PFSK-1 (cell line): ENCODE results near the gene MKS1.

Source experiments
- FOXP2 ChIP-seq: optimal IDR thresholded peaks from 2 replicates; pipeline ENCODE3; 2011; ENCODE audit warnings: borderline replicate concordance, control low read depth, inconsistent platforms; ENCODE audit not compliant: insufficient read depth; ENCODE audit errors: extremely low read length, extremely low read depth
- POLR2AphosphoS5 ChIP-seq: IDR thresholded peaks from 2 replicates; pipeline ENCODE4 v1.6.1; 2012; ENCODE audit warnings: low read depth, mild to moderate bottlenecking, control low read depth, low read length, moderate library complexity
- SIN3A ChIP-seq: IDR thresholded peaks from 2 replicates; pipeline ENCODE4 v1.6.1; 2012; ENCODE audit warnings: mild to moderate bottlenecking, low read length, moderate library complexity, borderline replicate concordance; ENCODE audit not compliant: insufficient read depth
- TAF1 ChIP-seq: IDR thresholded peaks from 2 replicates; pipeline ENCODE4 v1.6.1; 2012; ENCODE audit warnings: low read length, control low read depth, borderline replicate concordance; ENCODE audit not compliant: insufficient read depth
- TF ChIP-seq, protein P1 (sequence below), 2 experiments: IDR thresholded peaks; 2 replicates each; pipeline versions ENCODE4 v1.6.1 to v1.8.0; 2011 to 2012; ENCODE audit warnings: low read depth in 2 of 2, low read length in 2 of 2, control low read depth in 1 of 2, inconsistent platforms in 1 of 2, mild to moderate bottlenecking in 1 of 2, moderate library complexity in 1 of 2; ENCODE audit not compliant: insufficient read depth in 1 of 2

The MKS1 gene

DNA sequence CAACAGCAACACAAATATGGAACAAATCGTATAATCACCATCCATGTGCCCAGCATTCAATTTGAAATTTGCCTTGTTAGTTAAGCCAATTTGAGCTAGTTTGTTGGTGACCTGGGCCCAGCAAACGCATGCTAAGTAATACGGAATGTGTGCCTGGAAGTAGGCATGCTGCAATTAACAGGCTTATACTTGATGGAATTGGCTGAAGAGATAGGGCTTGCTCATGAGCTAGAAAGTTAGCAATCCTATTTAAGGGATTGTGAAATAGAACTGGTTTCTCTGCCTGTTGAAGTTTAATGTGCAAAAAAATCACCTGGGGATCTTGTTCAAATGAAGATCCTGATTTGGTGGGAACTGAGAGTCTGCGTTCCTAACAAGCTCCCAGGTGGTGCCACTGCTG is 10.8 kb upstream of the MKS1 start:
- TF ChIP-seq SIN3A (no peak), TAF1 (no peak), FOXP2 (no peak), POLR2AphosphoS5 (no peak)
- TF ChIP-seq, protein P1, sequence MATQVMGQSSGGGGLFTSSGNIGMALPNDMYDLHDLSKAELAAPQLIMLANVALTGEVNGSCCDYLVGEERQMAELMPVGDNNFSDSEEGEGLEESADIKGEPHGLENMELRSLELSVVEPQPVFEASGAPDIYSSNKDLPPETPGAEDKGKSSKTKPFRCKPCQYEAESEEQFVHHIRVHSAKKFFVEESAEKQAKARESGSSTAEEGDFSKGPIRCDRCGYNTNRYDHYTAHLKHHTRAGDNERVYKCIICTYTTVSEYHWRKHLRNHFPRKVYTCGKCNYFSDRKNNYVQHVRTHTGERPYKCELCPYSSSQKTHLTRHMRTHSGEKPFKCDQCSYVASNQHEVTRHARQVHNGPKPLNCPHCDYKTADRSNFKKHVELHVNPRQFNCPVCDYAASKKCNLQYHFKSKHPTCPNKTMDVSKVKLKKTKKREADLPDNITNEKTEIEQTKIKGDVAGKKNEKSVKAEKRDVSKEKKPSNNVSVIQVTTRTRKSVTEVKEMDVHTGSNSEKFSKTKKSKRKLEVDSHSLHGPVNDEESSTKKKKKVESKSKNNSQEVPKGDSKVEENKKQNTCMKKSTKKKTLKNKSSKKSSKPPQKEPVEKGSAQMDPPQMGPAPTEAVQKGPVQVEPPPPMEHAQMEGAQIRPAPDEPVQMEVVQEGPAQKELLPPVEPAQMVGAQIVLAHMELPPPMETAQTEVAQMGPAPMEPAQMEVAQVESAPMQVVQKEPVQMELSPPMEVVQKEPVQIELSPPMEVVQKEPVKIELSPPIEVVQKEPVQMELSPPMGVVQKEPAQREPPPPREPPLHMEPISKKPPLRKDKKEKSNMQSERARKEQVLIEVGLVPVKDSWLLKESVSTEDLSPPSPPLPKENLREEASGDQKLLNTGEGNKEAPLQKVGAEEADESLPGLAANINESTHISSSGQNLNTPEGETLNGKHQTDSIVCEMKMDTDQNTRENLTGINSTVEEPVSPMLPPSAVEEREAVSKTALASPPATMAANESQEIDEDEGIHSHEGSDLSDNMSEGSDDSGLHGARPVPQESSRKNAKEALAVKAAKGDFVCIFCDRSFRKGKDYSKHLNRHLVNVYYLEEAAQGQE (IDR thresholded peaks at IDR 0.05; ENCODE audit: insufficient read depth in 1 of 2, low read depth in 2 of 2, low read length in 2 of 2) = no peak

DNA sequence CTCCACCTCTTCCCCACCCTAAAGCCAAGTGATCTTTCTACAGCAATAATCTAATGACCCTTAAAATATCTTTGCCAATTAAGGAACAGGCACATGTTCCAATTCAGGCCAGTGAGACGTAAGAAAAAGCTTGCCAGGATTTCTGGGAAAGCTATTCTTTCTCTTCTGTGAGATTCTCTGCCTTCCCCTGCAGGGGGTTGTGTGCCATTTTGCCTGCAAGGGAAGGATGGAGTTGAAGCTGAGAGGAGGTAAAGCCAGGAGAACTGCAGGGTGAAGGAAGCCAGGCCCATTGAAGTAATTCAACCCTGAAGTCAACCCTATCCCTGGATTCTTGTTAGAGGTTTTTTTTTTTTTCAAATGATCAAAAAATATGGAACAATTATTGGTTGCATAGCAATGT is 10.3 kb upstream of the MKS1 start:
- TF ChIP-seq FOXP2 = no peak
- no peak for TF ChIP-seq SIN3A
- TF ChIP-seq TAF1 = no peak
- TF ChIP-seq, protein P1 (IDR thresholded peaks at IDR 0.05; ENCODE audit: insufficient read depth in 1 of 2, low read depth in 2 of 2, low read length in 2 of 2) = no peak
- TF ChIP-seq POLR2AphosphoS5 = no peak

DNA sequence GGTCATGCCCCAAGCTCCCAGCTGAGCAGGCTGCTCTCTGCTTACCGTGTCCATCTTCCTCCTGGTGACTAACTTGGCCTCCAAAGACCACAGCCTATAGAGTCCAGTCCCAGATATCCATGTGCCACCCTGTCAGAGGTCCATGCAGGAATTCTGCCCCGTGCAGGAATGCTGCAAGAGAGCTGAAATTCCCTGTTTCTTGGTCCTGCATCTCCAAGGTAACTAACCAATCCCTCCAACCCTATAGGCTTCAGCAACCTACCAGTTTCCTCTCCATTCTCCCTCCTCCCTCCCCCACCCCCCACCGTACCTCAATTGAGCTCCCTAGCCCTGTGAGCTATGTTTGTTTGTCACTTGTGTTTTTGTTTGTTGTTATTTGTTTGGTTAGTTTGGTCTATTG is 9.6 kb upstream of the MKS1 start:
- no peak for TF ChIP-seq TAF1
- TF ChIP-seq, protein P1 (IDR thresholded peaks at IDR 0.05; ENCODE audit: insufficient read depth in 1 of 2, low read depth in 2 of 2, low read length in 2 of 2) = no peak
- TF ChIP-seq FOXP2 = no peak
- TF ChIP-seq SIN3A = no peak
- no peak for TF ChIP-seq POLR2AphosphoS5

DNA sequence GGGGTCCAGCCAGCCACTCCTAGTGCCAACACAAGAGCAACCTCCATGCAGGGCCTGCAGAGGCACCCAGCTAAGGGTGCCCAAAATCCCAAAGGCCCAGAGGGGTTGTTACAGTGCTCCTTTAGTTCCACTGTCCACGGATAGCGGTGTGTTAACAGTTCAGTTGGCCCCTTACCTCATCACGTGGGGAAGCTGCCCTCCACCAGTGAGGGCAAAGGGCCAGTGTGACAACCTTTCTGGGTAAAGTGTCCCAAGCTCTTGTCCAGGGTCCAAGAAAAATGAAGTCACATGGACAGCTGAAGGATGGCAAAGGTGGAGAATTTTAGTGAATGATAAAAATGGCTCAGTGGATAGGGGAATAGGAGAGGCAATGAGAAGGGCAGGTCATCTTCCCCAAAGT is 8.7 kb upstream of the MKS1 start:
- TF ChIP-seq, protein P1 (IDR thresholded peaks at IDR 0.05; ENCODE audit: insufficient read depth in 1 of 2, low read depth in 2 of 2, low read length in 2 of 2) = no peak
- TF ChIP-seq POLR2AphosphoS5 = no peak
- no peak for TF ChIP-seq TAF1
- TF ChIP-seq FOXP2 = no peak
- no peak for TF ChIP-seq SIN3A

DNA sequence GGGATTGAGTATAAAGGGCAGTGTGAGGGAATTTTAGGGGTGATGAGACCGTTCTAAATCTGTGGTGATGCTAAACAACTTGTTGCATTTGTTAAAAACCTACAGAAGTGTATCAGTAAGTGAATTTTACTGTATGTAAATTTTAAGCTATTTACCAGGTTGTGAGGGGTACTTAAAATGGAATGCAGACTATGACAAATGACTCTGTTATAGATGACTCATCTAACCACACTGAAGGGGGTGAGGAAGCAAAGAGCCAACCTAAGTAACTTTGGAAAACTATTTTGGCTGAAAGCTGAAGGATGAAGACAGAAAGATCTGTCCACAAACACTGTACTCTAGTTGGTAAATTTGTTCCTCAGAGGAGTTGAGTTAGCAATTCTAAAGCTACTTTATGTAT is 5.3 kb upstream of the MKS1 start:
- TF ChIP-seq POLR2AphosphoS5 = no peak
- TF ChIP-seq SIN3A = no peak
- TF ChIP-seq TAF1 = no peak
- no peak for TF ChIP-seq FOXP2
- TF ChIP-seq, protein P1 (IDR thresholded peaks at IDR 0.05; ENCODE audit: insufficient read depth in 1 of 2, low read depth in 2 of 2, low read length in 2 of 2) = no peak
